HFFc6 (cell line): ENCODE results near the gene AIFM3. TPM values are rescaled to one million over a fixed set of nuclear protein-coding genes. Genes with fewer than 3 reads are reported as not detected.
"Not testable (repeated sequence)": the region's sequence is repeated elsewhere in the genome, so short reads cannot be mapped to it uniquely, and the experiment has no call there.

Experiments used
- DNase-seq: peaks from one replicate; pipeline ENCODE4 v3.0.0-alpha.2; 2018
- H3K27ac Mint-ChIP-seq: 2 replicates; pipeline ENCODE4 v1.8.0; 2020; ENCODE audit warnings: mild to moderate bottlenecking, mixed read lengths
- H3K27me3 Mint-ChIP-seq: 2 replicates; pipeline ENCODE4 v1.8.0; 2021; ENCODE audit warnings: mild to moderate bottlenecking, moderate library complexity, mixed read lengths; ENCODE audit not compliant: insufficient read depth
- H3K36me3 Mint-ChIP-seq: 2 replicates; pipeline ENCODE4 v1.8.0; 2021; ENCODE audit warnings: low read depth, mixed read lengths
- H3K4me1 Mint-ChIP-seq: 2 replicates; pipeline ENCODE4 v1.8.0; 2020; ENCODE audit warnings: low read depth, mixed read lengths
- H3K4me3 Mint-ChIP-seq: 2 replicates; pipeline ENCODE4 v1.8.0; 2020; ENCODE audit warnings: mild to moderate bottlenecking, moderate library complexity, mixed read lengths
- H3K9me3 Mint-ChIP-seq: 2 replicates; pipeline ENCODE4 v1.8.0; 2020; ENCODE audit warnings: mild to moderate bottlenecking, mixed read lengths
- total RNA-seq, 6 experiments: library from RNA; stranded (reverse); fragmentation: NEBNext Ultra II Directional; extraction: Animal tissue kit (Norgen Biotek cat#: 25700); gene quantifications; 2 replicates in 1 of 6; 3 replicates in 5 of 6; pipeline ENCODE4 v1.2.3, GENCODE V29; 2021
- TF ChIP-seq, protein P1 (sequence below): fragments of 200-600 bp; sonication (generic); IDR thresholded peaks from 2 replicates; pipeline ENCODE4 v1.5.0; 2021; ENCODE audit warnings: antibody characterized with exemption, mild to moderate bottlenecking

The AIFM3 gene
- total RNA-seq, 6 experiments from 2014 or later = 0.15 to 0.51 (median 0.31) TPM; not detected in 3

GRCh38 chr22:21000207-21000986, 33.3 kb downstream of the AIFM3 start:
- Mint-ChIP-seq H3K27me3 (peaks cover 15% of the 10 kb centered on the region), H3K4me1 (peaks cover 24% of the 10 kb centered on the region), H3K4me3 (peak overlapping the region; percentile 93), H3K27ac (peak overlapping the region; percentile 94), H3K9me3 (no peaks in the 10 kb centered on the region), H3K36me3 (peaks cover 4% of the 10 kb centered on the region; the same call in 1 of the 2 replicates)
- TF ChIP-seq, protein P1, sequence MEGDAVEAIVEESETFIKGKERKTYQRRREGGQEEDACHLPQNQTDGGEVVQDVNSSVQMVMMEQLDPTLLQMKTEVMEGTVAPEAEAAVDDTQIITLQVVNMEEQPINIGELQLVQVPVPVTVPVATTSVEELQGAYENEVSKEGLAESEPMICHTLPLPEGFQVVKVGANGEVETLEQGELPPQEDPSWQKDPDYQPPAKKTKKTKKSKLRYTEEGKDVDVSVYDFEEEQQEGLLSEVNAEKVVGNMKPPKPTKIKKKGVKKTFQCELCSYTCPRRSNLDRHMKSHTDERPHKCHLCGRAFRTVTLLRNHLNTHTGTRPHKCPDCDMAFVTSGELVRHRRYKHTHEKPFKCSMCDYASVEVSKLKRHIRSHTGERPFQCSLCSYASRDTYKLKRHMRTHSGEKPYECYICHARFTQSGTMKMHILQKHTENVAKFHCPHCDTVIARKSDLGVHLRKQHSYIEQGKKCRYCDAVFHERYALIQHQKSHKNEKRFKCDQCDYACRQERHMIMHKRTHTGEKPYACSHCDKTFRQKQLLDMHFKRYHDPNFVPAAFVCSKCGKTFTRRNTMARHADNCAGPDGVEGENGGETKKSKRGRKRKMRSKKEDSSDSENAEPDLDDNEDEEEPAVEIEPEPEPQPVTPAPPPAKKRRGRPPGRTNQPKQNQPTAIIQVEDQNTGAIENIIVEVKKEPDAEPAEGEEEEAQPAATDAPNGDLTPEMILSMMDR = no peak
- no peak for DNase-seq

- no peaks in the 10 kb centered on the region for H3K9me3 Mint-ChIP-seq
- H3K36me3 Mint-ChIP-seq = peaks cover 4% of the 10 kb centered on the region; the same call in 1 of the 2 replicates
- peaks cover 15% of the 10 kb centered on the region for H3K27me3 Mint-ChIP-seq
- peak overlapping the region; percentile 94 for H3K27ac Mint-ChIP-seq
- peak; percentile 13 for DNase-seq
- TF ChIP-seq, protein P1 = no peak
- H3K4me3 Mint-ChIP-seq = peak overlapping the region; percentile 93
- H3K4me1 Mint-ChIP-seq = peaks cover 24% of the 10 kb centered on the region
These were observed 34.0 kb downstream of the AIFM3 start for GRCh38 chr22:21000987-21001600.

DNA sequence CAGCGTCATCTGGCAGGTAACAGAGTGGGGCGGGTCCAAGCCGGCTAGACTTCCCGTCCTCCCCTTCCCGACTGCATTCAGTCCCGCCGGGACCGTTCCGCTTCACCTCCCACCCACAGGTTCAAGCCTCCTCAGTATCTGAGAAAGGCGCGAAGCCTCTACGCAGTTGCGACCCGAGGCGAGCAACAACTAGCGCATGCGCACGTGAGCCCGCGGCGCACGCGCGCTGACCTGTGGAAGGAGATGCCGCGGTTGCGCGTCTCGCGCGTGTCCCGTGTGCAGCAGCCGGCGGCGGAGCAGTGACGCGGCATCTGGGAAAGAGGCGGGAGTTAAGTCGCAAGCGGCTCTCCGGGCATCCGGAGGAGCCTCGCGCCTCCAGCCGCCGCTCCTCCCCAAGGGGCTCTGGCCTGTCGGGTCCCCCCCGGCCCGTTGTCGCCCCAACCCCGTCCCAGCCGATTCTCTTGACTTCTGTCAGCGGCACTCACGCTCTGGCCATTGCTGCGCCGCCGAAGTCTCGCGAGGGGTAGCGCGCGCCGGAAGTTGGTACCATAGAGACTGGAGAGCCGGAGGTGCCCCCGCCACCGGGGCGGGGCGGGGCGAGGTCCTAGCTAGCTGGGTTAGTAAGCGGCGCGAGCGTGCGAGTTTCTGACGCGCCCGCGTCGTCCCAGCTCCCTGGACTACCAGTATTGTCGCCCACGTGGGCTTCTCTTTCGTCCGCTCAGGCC, 34.7 kb downstream of the AIFM3 start, which contains the start of gene THAP7:
TSS of gene THAP7 (minus strand) at position 518 of the 725 bp plus-strand sequence. CDS start at position 311, 207 bp downstream.
- no peaks in the 10 kb centered on the region for H3K9me3 Mint-ChIP-seq
- 0 out of 2 replicates have a peak, but pooled peaks cover 4% of the 10 kb centered on the region for H3K36me3 Mint-ChIP-seq

GRCh38 chr22:21003782-21004181, 36.7 kb downstream of the AIFM3 start:
- H3K4me3 Mint-ChIP-seq = peak overlapping the region; percentile 93; the same call in 1 of the 2 replicates
- H3K36me3 Mint-ChIP-seq = 0 out of 2 replicates have a peak, but pooled peaks cover 4% of the 10 kb centered on the region
- TF ChIP-seq, protein P1 = no peak
- no peak for DNase-seq
- H3K27me3 Mint-ChIP-seq = peaks cover 15% of the 10 kb centered on the region
- H3K9me3 Mint-ChIP-seq = no peaks in the 10 kb centered on the region
- H3K27ac Mint-ChIP-seq = no peak overlapping the region
- H3K4me1 Mint-ChIP-seq = peaks cover 24% of the 10 kb centered on the region

More for the DNA sequence above, 34.7 kb downstream of the AIFM3 start, which contains the start of gene THAP7:
- Mint-ChIP-seq H3K4me1 (peaks cover 24% of the 10 kb centered on the region), H3K27ac (peak within 1 kb of the TSS; percentile 94), H3K4me3 (peak within 1 kb of the TSS; percentile 93), H3K27me3 (peaks cover 15% of the 10 kb centered on the region)
- peak; percentile 91 for DNase-seq
- TF ChIP-seq, protein P1 = no peak

GRCh38 chr22:21009208-21009607, 42.2 kb downstream of the AIFM3 start:
- H3K4me3 Mint-ChIP-seq, H3K27me3 Mint-ChIP-seq, H3K27ac Mint-ChIP-seq, H3K36me3 Mint-ChIP-seq, H3K9me3 Mint-ChIP-seq, DNase-seq: not testable (repeated sequence)
- peaks cover 11% of the 10 kb centered on the region for H3K4me1 Mint-ChIP-seq
